Activated CD4-positive, alpha-beta T cell treated with anti-CD3 and anti-CD28 coated beads, Interleukin-2, amount 50 U/mL, for 4 hours (primary cell): Measurements from ENCODE around the gene UNK.
A peak's percentile ranks its signal among the peaks of the same experiment; 100 is the strongest.
"Not testable (repeated sequence)": the region's sequence is repeated elsewhere in the genome, so short reads cannot be mapped to it uniquely, and the experiment has no call there.

ENCODE experiments used
- DNase-seq, 2 experiments: peaks; one replicate each; pipeline ENCODE4 v3.0.0-alpha.2; 2020

Gene UNK

GRCh38 chr17:75754378-75755204, 30.0 kb upstream of the UNK start:
- DNase-seq, result no peak

DNA sequence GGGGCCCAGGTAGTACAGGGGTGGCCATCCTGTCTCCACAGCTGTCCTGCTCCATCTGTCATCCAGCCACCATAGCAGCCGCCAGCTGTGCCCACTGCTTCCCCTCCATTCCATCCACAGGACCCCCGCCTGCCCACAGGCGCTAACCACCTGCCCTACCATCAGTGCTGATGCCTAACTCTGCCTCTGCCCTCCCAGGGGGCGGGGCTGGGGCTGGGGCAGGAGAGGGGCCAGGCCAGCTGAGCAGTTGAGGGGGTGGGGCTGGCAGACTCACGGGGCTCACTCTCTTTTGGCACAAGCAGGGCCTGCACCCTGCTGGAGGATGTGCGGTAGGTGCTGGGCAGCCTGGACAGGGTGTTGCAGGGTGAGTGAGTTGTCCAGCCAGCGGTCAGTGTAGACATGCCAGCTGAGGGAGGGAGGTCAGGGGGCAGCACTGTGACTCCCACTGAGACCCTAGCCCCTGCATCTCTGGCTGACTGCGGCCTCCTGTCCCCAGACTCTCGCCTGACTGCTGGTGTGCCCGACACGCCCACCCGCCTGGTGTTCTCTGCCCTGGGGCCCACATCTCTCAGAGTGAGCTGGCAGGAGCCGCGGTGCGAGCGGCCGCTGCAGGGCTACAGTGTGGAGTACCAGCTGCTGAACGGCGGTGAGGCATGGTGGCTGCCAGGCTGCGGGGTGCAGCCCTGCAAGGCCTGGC, 29.3 kb upstream of the UNK start:
- no peak for DNase-seq

DNA sequence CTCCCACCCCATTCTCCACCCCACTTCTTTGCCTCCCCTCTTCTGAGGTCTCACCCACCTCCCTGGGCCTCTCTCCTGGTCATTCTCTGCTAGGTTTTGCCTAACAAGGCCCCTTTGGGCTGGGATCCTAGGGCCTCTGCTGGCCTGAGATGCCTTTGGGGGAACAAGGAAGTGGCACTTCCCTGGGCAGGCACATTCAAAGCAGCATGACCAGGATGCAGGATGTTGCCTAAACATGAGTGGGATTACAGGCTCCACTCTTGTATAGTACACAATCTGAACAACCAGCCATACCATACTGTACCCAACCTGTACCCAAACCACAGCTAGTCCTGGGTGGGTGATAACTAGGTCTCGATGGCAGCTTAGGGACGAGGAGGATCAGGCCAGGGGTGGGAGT, 28.6 kb upstream of the UNK start:
- no peak for DNase-seq

DNA sequence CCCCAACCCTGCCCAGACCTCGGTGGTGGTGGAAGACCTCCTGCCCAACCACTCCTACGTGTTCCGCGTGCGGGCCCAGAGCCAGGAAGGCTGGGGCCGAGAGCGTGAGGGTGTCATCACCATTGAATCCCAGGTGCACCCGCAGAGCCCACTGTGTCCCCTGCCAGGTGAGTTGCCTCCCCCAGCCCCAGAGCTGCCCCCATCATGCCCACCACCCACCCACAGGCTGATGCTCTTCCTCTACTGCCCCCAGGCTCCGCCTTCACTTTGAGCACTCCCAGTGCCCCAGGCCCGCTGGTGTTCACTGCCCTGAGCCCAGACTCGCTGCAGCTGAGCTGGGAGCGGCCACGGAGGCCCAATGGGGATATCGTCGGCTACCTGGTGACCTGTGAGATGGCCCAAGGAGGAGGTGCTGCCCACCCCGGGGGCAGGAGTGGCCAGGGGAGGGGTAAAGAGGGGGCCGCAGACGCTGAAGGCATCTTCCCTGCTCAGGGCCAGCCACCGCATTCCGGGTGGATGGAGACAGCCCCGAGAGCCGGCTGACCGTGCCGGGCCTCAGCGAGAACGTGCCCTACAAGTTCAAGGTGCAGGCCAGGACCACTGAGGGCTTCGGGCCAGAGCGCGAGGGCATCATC, 28.0 kb upstream of the UNK start:
- DNase-seq, result no peak

DNA sequence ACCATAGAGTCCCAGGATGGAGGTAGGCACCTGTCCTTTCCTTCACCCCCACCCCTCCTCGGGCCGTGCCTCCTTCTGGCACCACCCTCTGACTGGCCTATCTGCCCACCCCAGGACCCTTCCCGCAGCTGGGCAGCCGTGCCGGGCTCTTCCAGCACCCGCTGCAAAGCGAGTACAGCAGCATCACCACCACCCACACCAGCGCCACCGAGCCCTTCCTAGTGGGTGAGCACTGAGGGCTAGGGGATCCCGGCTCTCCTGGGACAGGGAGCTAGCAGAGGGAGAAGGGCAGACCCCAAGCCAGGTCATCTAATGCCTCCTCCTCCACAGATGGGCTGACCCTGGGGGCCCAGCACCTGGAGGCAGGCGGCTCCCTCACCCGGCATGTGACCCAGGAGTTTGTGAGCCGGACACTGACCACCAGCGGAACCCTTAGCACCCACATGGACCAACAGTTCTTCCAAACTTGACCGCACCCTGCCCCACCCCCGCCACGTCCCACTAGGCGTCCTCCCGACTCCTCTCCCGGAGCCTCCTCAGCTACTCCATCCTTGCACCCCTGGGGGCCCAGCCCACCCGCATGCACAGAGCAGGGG, 27.4 kb upstream of the UNK start:
- DNase-seq, result no peak

DNA sequence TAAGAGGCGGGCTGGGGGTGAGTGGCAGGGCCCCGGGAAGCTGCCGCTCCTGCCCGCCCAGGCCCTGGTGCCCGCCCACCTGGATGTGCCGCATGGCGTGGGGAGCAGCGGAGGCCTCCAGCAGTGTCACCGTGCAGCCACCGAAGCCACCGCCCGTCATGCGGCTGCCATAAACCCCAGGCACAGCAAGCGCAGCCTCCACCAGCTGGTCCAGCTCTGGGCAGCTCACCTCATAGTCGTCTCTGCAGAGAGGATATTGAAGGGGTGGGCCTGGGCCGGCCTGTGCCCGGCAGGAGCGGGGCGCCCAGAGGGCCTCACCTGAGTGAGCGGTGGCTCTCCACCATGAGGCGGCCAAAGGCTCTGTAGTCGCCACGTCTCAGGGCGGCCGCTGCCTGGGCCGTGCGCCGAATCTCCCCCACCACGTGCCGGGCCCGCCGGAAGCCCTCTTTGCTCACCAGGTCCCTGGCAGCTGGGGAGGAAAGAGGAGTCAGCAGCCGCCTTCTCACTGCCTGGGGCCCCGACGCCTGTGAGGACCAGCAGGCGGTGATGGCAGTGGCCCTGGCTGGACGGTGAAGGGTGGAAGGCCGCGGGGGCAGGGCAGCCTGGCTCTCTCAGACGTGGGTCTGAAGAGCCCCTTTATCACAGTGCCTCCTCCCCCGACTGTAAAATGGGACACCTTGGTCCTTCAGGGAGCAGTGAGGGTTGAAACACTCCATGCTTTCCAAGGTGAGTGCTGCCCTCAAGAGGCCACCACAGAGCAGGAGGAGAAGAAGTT, 26.3 kb upstream of the UNK start:
- no peak for DNase-seq

- no peak for DNase-seq
These were observed 25.1 kb upstream of the UNK start for GRCh38 chr17:75759457-75759856.

DNA sequence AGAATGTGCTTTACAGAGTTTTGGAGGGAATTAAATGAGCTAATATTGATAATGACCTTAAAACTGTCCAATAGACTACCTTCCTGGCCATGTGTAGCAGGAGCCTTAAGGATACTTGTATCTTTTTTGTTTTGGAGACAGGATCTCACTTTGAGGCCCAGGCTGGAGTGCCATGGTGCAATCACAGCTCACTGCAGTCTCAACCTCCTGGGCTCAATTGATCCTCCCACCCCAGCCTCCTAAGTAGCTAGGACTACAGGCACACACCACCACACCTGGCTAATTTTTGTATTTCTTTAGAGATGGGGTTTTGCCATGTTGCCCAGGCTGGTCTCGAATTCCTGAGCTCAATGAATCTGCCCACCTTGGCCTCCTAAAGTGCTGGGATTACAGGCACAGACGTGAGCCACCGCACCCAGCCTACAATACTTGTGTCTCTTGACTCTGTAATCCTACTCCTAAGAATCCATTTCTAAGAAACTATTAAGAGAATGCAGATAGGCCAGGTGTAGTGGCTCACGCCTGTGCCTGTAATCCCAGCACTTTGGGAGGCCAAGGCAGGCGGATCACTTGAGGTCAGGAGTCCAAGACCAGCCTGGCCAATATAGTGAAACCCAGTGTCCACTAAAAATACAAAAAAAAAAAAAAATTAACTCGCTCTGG, 24.5 kb upstream of the UNK start:
- not testable (repeated sequence) for DNase-seq

GRCh38 chr17:75762513-75763268, 21.9 kb upstream of the UNK start:
- no peak for DNase-seq

- DNase-seq, result no peak
These were observed 21.4 kb upstream of the UNK start for GRCh38 chr17:75763269-75763607.

DNA sequence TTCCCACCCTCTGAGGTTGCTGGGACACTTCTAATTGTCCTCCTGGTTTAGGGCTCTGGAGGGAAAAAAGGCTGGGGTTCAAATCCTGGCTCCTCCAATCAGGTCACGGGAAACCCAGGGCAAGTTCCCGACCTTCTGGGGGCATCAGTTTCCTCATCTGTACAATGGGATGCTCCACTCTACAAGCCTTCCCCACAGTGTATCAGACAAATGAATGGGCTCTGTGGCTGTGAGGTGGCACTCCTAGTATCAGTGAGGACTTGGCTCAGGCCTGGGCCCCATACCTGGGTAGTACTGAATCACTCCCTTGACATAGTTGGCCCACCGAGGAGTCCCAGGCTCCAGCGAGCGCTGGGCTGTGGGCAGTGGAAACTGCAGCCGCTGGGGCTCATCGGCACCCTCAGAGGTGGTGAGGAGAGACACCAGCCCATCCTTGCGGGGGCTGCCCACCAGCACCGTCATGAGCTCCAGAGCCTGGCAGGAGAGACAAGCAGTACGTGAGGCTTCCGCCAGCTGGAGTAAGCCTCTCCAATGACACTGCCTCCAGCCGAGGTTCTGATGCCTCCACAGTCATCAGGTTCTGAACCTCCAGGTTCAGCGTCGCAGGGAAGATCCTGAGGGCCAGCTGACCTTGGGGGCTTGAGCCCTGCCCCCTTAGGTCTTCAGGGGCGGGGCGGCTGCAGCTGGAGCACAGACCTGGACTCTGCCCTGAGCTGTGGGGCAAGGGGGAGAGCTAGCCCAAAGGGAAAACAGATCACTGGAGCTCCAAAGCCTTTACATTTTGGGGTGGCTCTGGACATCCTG, 20.8 kb upstream of the UNK start:
- no peak for DNase-seq

- no peak for DNase-seq
These were observed 20.2 kb upstream of the UNK start for GRCh38 chr17:75764417-75764710.

DNA sequence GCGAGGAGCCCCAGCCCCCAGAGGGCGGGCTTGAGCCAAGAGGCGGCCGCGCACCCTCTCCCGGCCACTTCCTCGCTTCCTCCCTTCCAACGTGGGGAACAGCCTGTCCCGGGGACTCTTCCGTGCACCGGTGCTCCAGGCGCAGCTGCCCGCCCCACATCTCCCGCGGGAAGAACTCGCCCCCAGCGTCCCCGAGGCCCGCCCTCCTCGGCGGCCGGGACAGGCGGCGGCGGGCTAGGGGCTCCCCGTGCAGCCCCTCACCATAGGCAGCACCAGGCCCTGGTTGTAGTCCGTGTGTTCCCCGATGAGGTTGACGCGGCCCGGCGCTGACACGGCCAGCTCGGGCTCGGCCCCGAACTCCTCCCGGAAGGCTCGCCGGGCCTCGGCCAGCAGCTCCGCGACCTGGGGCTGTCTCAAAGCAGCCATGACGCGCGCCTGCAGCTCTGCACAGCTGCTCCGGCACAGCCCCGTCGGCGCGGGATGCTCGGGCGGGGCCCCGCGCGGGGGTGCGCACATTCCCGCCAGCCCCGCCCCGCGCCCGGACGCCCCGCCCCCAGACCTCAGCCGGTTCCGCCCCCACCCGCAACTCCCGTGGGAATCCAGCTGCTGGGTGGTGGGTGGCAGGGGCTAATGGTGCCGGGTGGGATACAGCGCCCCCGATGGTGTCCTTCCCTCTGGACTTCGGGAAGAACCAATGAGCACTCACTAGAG, 19.7 kb upstream of the UNK start, which contains the start of gene GALK1:
TSS of gene GALK1 (minus strand) at position 482 of the 711 bp plus-strand sequence. CDS start at position 426, 56 bp downstream.
- peak; percentile 64 to 67 for DNase-seq

DNA sequence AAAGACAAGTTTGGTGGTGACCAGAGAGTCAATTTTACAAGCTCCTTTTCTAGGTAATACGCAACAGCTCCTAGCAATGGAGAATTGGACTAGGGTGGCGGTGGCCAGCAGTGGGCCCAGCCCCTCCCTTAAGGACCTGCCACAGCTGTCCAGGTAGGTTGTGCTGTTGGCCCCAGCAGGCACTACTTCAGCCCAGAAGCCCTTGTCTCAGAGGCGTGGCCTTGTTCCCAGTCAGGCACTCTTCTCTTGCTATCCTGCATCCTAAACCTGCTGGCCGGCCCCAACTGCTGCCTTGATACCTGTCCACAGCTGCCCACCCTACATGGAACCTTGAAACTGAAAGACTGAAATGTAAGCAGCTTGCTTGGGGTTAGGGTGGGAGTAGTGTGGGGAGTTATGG, 18.6 kb upstream of the UNK start:
- no peak for DNase-seq

DNA sequence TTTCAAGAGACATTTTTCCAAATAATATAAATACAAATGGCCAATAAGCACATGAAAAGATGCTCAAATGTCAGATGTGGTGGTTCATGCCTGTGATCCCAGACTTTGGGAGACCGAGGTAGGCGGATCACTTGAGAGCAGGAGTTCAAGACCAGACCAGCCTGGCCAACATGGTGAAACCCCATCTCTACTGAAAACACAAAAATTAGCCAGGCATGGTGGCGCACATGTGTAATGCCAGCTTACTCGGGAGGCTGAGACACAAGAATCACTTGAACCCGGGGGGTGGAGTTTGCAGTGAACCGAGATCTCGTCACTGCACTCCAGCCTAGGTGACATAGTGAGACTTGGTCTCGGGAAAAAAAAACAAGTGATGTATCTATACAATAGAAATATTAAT, 16.7 kb upstream of the UNK start:
- DNase-seq, result no peak

DNA sequence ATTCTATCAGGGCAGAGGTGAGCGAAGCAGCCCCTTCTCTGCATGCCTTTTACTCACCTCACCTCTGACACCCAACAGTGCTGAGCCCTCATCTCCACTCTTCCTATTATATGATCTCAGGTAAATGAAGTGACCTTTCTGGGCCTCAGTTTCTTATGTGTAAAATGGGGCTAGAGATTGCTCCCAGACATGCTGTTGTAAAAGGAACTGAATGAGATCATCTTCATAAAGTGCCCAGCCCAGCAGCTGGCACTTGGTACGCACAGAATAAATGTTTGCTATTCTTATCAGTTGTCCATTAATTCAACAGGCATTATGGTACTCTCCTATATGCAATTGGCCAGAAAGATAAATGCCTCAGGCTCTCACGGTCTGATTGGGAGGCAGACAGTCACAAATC, 15.1 kb upstream of the UNK start:
- DNase-seq, result no peak

GRCh38 chr17:75771334-75772281, 13.0 kb upstream of the UNK start:
- DNase-seq, result no peak

GRCh38 chr17:75773121-75773807, 11.3 kb upstream of the UNK start:
- no peak for DNase-seq
